Subcutaneous abdominal adipose tissue (tissue), 5 donors: Measurements from ENCODE around the gene LARP6.
"Not testable (repeated sequence)": the region's sequence is repeated elsewhere in the genome, so short reads cannot be mapped to it uniquely, and the experiment has no call there.

Source experiments
- H3K27ac ChIP-seq: one replicate; pipeline ENCODE4 v1.7.0; 2013; ENCODE audit warnings: low read depth, mild to moderate bottlenecking, inconsistent platforms, low read length, moderate library complexity
- H3K27me3 ChIP-seq, 5 donors: one replicate each; pipeline ENCODE4 v1.7.0; 2013; ENCODE audit warnings: low read length in 5 of 5, inconsistent platforms in 1 of 5; ENCODE audit not compliant: control insufficient read depth in 5 of 5, insufficient read depth in 4 of 5
- H3K36me3 ChIP-seq, 5 donors: one replicate each; pipeline ENCODE4 v1.7.0; 2013; ENCODE audit warnings: low read length in 5 of 5; ENCODE audit not compliant: control insufficient read depth in 5 of 5, insufficient read depth in 5 of 5
- H3K4me1 ChIP-seq, 5 donors: one replicate each; pipeline ENCODE4 v1.7.0; 2013; ENCODE audit warnings: low read length in 5 of 5, mild to moderate bottlenecking in 3 of 5, moderate library complexity in 1 of 5; ENCODE audit not compliant: control insufficient read depth in 5 of 5, insufficient read depth in 5 of 5
- H3K4me3 ChIP-seq, 5 donors: one replicate each; pipeline ENCODE4 v1.7.0; 2013; ENCODE audit warnings: low read length in 5 of 5, low read depth in 1 of 5
- H3K9ac ChIP-seq, 5 donors: one replicate each; pipeline ENCODE4 v1.7.0; 2013; ENCODE audit warnings: low read length in 5 of 5, mild to moderate bottlenecking in 4 of 5, moderate library complexity in 3 of 5
- H3K9me3 ChIP-seq, 5 donors: one replicate each; pipeline ENCODE4 v1.7.0; 2013; ENCODE audit warnings: low read length in 5 of 5; ENCODE audit not compliant: control insufficient read depth in 5 of 5
- donor health status: healthy.
- donor health status: healthy.
- donor health status: healthy.
- donor health status: healthy.
- donor health status: healthy.

Gene LARP6

DNA sequence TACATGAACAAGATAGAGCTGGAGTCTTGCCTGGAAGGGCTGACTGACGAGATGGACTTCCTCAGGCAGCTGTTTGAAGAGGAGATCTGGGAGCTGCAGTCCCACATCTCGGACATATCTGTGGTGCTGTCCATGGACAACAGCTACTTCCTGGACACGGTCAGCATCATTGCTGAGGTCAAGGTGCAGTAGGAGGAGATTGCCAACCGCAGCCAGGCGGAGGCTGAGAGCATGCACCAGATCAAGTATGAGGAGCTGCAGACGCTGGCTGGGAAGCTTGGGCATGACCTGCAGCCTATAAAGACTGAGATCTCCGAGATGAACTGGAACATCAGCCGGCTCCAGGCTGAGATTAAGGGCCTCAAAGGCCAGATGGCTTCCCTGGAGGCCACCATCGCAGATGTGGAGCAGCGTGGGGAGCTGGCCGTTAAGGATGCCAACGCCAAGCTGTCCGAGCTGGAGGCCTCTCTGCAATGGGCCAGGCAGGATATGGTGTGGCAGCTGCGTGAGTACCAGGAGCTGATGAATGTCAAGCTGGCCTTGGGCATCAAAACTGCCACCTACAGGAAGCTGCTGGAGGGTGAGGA is 5.5 kb upstream of the LARP6 start:
- H3K27ac ChIP-seq, result no peak overlapping the region
- no peak overlapping the region for H3K4me3 ChIP-seq
- H3K9ac ChIP-seq, result no peak overlapping the region
- no peaks in the 10 kb centered on the region for H3K36me3 ChIP-seq
- peaks cover 3 to 38% (median 32%) of the 10 kb centered on the region in 5 donors for H3K4me1 ChIP-seq
- no peaks in the 10 kb centered on the region for H3K9me3 ChIP-seq
- H3K27me3 ChIP-seq, result no peaks in the 10 kb centered on the region

DNA sequence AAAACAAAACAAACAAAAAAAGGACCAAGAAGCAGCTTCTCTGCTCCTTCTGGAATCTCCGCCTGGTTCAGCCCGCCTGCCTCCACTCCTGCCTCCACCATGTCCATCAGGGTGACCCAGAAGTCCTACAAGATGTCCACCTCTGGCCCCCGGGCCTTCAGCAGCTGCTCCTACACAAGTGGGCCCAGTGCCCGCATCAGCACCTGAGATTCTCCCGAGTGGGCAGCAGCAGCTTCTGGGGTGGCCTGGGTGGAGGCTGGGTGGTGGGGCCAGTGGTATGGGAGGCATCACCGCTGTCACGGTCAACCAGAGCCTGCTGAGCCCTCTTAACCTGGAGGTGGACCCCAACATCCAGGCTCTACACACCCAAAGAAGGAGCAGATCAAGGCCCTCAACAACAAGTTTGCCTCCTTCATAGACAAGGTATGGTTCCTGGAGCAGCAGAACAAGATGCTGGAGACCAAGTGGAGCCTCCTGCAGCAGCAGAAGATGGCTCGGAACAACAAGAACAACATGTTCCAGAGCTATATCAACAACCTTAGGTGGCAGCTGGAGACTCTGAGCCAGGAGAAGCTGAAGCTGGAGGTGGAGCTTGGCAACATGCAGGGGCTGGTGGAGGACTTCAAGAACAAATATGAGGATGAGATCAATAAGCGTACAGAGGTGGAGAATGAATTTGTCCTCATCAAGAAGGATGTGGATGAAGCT is 4.8 kb upstream of the LARP6 start:
- not testable (repeated sequence) for H3K27ac ChIP-seq, H3K9me3 ChIP-seq, H3K4me3 ChIP-seq, H3K9ac ChIP-seq, H3K36me3 ChIP-seq, H3K27me3 ChIP-seq
- H3K4me1 ChIP-seq, result peaks cover 3 to 41% (median 33%) of the 10 kb centered on the region in 5 donors

DNA sequence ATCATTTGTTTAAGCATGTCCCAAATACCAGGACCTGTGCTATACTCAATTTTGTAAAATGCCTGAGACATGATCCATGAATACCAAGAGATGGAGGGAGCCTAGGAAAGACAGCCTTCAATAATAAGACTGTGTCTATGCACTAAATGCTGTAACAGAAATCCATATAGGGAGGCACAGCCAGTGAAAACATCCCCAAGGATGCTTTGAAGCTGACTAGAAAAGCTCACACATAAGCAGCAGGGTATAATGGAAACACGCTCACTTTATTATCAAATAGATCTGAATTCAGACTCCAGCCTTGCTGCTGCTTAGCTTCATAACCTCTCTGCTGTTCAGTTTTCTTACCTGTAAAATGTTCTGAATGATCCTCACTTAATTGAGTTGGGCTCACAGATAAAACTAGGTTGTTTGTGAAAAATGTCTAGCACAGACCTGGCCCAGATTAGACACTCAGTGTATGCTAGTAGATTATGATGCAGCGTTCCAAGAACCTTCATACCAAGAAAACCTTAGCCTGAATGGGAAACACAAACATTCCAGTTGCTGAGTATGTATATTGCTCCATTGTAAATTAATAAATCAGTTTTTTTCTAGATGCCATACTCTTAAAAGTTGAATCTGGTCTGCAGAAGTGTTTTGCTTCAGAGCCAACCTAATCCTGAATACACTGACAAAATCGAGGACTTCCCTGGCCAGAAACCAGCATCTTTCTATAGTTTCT is 3.8 kb upstream of the LARP6 start:
- Histone ChIP-seq H3K4me3 (no peak overlapping the region), H3K9ac (no peak overlapping the region), H3K27ac (peak overlapping the region; percentile 94), H3K9me3 (no peaks in the 10 kb centered on the region), H3K4me1 (peaks cover 4 to 49% (median 38%) of the 10 kb centered on the region in 5 donors), H3K27me3 (peaks cover 0 to 2% (median 0%) of the 10 kb centered on the region in 5 donors), H3K36me3 (no peaks in the 10 kb centered on the region)

DNA sequence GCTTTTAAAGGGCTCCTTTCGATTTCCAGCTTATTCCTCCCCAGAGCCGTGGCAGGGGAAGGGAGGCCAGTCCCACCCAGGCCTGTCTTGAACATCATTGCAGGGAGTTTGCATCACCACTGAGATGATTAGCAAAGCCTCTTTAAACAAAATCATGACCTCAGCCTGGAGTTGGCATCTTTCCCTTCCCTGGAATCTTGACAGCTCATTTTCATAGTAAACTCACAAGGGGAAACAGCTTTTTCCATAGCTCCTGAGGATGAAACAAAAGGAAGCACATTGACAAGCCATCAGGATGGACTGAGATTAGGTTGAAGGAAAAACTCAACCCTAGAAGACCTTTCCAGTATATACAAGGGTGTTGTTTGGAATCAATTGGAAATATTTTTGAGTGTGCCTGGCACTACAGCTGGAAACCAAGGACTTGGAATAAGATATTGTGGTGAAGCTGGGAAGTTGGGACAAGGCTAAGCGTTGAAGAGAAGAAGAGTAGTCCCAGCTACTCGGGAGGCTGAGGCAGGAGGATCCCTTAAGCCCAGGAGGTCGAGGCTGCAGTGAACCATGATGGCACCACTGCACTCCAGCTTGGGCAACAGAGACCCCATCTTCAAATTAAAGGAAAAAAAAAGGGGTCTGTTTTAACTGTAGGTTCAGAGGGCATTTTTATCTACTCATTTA is 3.1 kb upstream of the LARP6 start:
- peaks cover 0 to 2% (median 0%) of the 10 kb centered on the region in 5 donors for H3K27me3 ChIP-seq
- peak overlapping the region in 1 of 5 donors; percentile 7 for H3K4me3 ChIP-seq
- no peak overlapping the region for H3K9ac ChIP-seq
- no peaks in the 10 kb centered on the region for H3K36me3 ChIP-seq
- H3K27ac ChIP-seq, result peak overlapping the region; percentile 94
- H3K9me3 ChIP-seq, result no peaks in the 10 kb centered on the region
- peaks cover 8 to 56% (median 45%) of the 10 kb centered on the region in 5 donors for H3K4me1 ChIP-seq

DNA sequence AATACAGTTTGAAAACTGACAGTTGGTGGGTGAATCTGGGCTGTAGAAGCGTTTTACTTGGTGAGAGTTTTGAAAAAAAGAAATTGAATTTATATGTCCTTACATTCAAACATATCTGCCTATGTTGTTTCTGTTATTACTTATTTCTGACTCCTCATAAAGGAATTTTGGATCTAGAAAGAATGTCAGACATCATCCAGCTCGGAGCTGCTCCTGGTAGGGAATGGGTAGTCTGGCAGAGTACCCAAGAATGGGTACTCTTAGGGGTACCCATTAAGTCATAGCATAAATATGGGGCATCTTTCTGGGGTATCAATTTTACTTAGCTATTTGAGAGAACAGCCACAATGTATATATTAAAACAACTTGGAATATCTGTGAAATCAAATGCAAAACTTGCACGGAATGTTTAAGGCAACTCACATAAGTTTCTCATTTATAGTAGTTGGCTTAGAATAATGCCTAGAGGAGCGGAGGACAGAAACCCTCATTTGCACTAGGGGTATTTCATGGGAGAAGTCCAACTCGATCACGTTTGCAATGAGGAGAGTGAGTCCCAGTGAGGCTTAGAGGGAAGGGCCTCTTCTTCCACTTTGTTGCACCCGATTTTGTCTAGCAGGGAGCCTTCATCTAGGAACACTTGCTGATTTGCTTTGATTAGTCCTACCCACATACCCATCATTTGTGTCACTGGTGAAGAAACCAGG is 2.4 kb upstream of the LARP6 start:
- Histone ChIP-seq H3K27ac (peak overlapping the region; percentile 94), H3K4me1 (peaks cover 11 to 63% (median 49%) of the 10 kb centered on the region in 5 donors), H3K9ac (peak overlapping the region in 2 of 5 donors; percentile 27 to 35)

DNA sequence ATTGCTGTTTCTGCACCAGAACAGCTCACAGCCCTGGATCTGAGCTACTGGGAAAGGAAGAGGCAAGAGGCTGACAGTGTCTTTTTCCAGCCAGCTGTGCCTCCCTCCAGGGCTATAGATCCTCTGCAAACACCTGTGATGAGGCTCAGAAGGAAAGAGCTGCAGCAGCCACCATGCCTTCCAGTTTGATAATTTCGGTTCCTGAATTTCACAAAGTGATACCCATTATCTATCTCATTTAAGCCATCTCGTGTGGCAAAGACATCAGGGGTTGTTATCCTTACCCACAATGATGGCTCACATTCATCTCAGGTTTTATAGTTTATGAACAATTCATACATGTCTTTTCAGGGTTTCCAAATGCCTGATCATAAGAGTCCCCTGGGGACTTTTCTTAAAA is 1.8 kb upstream of the LARP6 start:
- Histone ChIP-seq H3K36me3 (peaks cover 0 to 7% (median 7%) of the 10 kb centered on the region in 5 donors), H3K9ac (peak overlapping the region in 2 of 5 donors; percentile 27 to 35), H3K27ac (peak overlapping the region; percentile 94), H3K4me3 (no peak overlapping the region), H3K4me1 (peaks cover 11 to 63% (median 49%) of the 10 kb centered on the region in 5 donors), H3K9me3 (no peaks in the 10 kb centered on the region), H3K27me3 (peaks cover 0 to 2% (median 0%) of the 10 kb centered on the region in 5 donors)

More for the DNA sequence above, 2.4 kb upstream of the LARP6 start:
- peaks cover 0 to 2% (median 0%) of the 10 kb centered on the region in 5 donors for H3K27me3 ChIP-seq
- H3K4me3 ChIP-seq, result peak overlapping the region in 3 of 5 donors; percentile 7 to 45 (median 36)
- peaks cover 0 to 6% (median 5%) of the 10 kb centered on the region in 5 donors for H3K36me3 ChIP-seq
- H3K9me3 ChIP-seq, result no peaks in the 10 kb centered on the region

DNA sequence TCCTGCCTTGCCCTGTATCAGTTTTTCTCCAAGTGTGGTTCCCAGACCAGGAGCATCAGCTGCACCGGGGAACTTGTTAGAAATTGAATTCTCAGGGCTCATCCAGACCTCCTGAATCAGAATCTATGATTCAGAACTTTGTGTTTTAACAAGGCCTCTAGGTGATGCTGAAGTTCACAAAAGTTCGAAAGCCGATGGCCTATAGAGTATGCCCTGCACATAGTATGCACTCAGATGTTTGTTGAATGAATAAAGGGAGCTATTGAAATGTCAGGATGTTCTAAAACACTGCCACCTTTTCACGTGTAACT is 664 bp upstream of the LARP6 start:
- H3K9ac ChIP-seq, result peak overlapping the region in 4 of 5 donors; percentile 73 to 80 (median 76)
- H3K27me3 ChIP-seq, result peaks cover 0 to 2% (median 0%) of the 10 kb centered on the region in 5 donors
- peaks cover 11 to 72% (median 51%) of the 10 kb centered on the region in 5 donors for H3K4me1 ChIP-seq
- no peaks in the 10 kb centered on the region for H3K9me3 ChIP-seq
- H3K4me3 ChIP-seq, result peak overlapping the region in 4 of 5 donors; percentile 50 to 87 (median 75)
- peaks cover 0 to 10% (median 7%) of the 10 kb centered on the region in 5 donors for H3K36me3 ChIP-seq
- H3K27ac ChIP-seq, result peak overlapping the region; percentile 94

DNA sequence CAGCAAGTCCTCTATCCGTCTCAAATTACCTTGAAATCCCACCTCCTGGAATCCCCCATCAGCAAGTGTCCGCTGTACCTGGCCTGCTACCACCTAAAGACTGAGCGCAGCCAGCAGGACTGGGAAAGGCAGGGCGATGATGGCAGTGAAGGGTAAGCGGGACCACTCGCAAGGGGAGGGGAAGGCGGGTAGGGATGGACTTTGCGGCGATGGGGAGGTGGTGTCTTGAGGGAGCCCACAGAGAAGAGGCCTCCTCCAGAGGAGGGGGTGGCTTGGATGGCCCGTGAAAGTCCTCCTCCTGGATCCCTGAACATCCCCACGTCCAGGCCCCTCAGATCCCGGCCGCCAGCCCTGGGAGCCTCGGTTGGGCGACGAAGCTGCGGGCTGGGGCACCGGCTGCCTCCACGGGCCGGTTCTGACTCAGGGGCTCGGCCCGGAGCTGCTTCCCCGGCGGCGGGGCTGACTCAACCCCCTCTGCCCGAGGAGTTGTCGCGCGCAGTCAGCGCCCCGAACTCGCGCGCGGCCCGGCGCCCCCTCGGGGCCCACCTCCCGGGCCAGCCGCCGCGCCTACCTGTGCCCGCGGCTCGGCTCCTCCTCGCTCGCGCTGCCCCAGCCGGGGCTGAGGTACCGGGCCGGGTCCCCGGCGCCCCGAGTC is 512 bp downstream of the LARP6 start:
- peak overlapping the region; percentile 94 for H3K27ac ChIP-seq
- peaks cover 0 to 2% (median 0%) of the 10 kb centered on the region in 5 donors for H3K27me3 ChIP-seq
- peak overlapping the region; percentile 40 to 94 (median 84) for H3K9ac ChIP-seq
- H3K9me3 ChIP-seq, result no peaks in the 10 kb centered on the region
- peaks cover 0 to 10% (median 7%) of the 10 kb centered on the region in 5 donors for H3K36me3 ChIP-seq
- H3K4me3 ChIP-seq, result peak overlapping the region; percentile 84 to 99 (median 89)
- peaks cover 11 to 67% (median 55%) of the 10 kb centered on the region in 5 donors for H3K4me1 ChIP-seq
